ENCODE measurements around the gene COX7B2. TPM values are rescaled to one million over a fixed set of nuclear protein-coding genes. Genes with fewer than 3 reads are reported as not detected.

COX7B2 gene
- total RNA-seq, 1 experiment from 2014 or later: 15.4 TPM

GRCh38 chr4:46924789-46925529 lies 15.9 kb upstream of the COX7B2 start:
- intact Hi-C loops (cut with micrococcal nuclease; ENCODE audit: unreplicated experiment): no loop called here
- Histone ChIP-seq H3K27ac (no peak overlapping the region), H3K4me3 (no peak overlapping the region), H3K9me3 (ENCODE audit: insufficient read depth, low read depth) (no peaks in the 10 kb centered on the region), H3K27me3 (ENCODE audit: insufficient read depth, low read depth) (peaks cover 3% of the 10 kb centered on the region; the same call in 1 of the 2 replicates), H3K4me1 (replicated peaks; ENCODE audit: insufficient read depth) (no peaks in the 10 kb centered on the region), H3K9me2 (ENCODE audit: insufficient read depth) (no peaks in the 10 kb centered on the region), H3K36me3 (ENCODE audit: low read depth) (no peaks in the 10 kb centered on the region), H3K4me2 (no peak overlapping the region), H3F3A (ENCODE audit: insufficient read depth, low read depth) (no peaks in the 10 kb centered on the region), H4K20me1 (ENCODE audit: insufficient read depth) (no peaks in the 10 kb centered on the region), H3K79me2 (ENCODE audit: low read depth) (no peaks in the 10 kb centered on the region), H2AFZ (no peak overlapping the region)
- no TSS peak for BruUV-seq (replicated peaks)
- TF ChIP-seq CTCF (conservative IDR thresholded peaks at IDR 0.05): no peak
- TF ChIP-seq EZH2 (IDR thresholded peaks at IDR 0.05; ENCODE audit: low read depth): no peak
- DNase-seq: no peak
- ChIA-PET CTCF (no interaction called here), POLR2A (ENCODE audit: unreplicated experiment) (no interaction called here)

- no TSS peak for BruUV-seq (replicated peaks)
- CTCF ChIA-PET: no interaction called here
Observed at GRCh38 chr4:46922205-46922604, 13.2 kb upstream of the COX7B2 start.

GRCh38 chr4:46908148-46908547 lies 897 bp downstream of the COX7B2 start:
- no TSS peak for BruUV-seq (replicated peaks)
- POLR2A ChIA-PET (ENCODE audit: unreplicated experiment): no interaction called here
- no peaks in the 10 kb centered on the region for H3K9me2 ChIP-seq (ENCODE audit: insufficient read depth)
- H3K4me1 ChIP-seq (replicated peaks; ENCODE audit: insufficient read depth): no peaks in the 10 kb centered on the region
- no peak overlapping the region for H3K27ac ChIP-seq
- H3K27me3 ChIP-seq (ENCODE audit: insufficient read depth, low read depth): no peaks in the 10 kb centered on the region
- H3K4me2 ChIP-seq: peak overlapping the region; percentile 65
- H3F3A ChIP-seq (ENCODE audit: insufficient read depth, low read depth): no peaks in the 10 kb centered on the region
- no peaks in the 10 kb centered on the region for H3K9me3 ChIP-seq (ENCODE audit: insufficient read depth, low read depth)
- peak overlapping the region; percentile 80 for H2AFZ ChIP-seq
- peak in 1 of 2 experiments; percentile 34 for DNase-seq
- CTCF ChIA-PET: no interaction called here
- peak overlapping the region; percentile 70 for H3K4me3 ChIP-seq
- peaks cover 19% of the 10 kb centered on the region; the same call in 1 of the 2 replicates for H3K79me2 ChIP-seq (ENCODE audit: low read depth)
- H4K20me1 ChIP-seq (ENCODE audit: insufficient read depth): no peaks in the 10 kb centered on the region; the same call in 1 of the 2 replicates
- intact Hi-C loops (cut with micrococcal nuclease; ENCODE audit: unreplicated experiment): no loop called here
- TF ChIP-seq CTCF (conservative IDR thresholded peaks at IDR 0.05): no peak
- TF ChIP-seq EZH2 (IDR thresholded peaks at IDR 0.05; ENCODE audit: low read depth): no peak
- no peaks in the 10 kb centered on the region for H3K36me3 ChIP-seq (ENCODE audit: low read depth)

More at GRCh38 chr4:46922205-46922604, 13.2 kb upstream of the COX7B2 start:
- Histone ChIP-seq H2AFZ (no peak overlapping the region), H4K20me1 (ENCODE audit: insufficient read depth) (no peaks in the 10 kb centered on the region), H3K4me3 (no peak overlapping the region), H3F3A (ENCODE audit: insufficient read depth, low read depth) (no peaks in the 10 kb centered on the region), H3K36me3 (ENCODE audit: low read depth) (no peaks in the 10 kb centered on the region), H3K9me3 (ENCODE audit: insufficient read depth, low read depth) (no peaks in the 10 kb centered on the region), H3K4me2 (no peak overlapping the region), H3K9me2 (ENCODE audit: insufficient read depth) (no peaks in the 10 kb centered on the region), H3K79me2 (ENCODE audit: low read depth) (no peaks in the 10 kb centered on the region), H3K4me1 (replicated peaks; ENCODE audit: insufficient read depth) (no peaks in the 10 kb centered on the region), H3K27me3 (ENCODE audit: insufficient read depth, low read depth) (no peaks in the 10 kb centered on the region), H3K27ac (no peak overlapping the region)
- no peak for TF ChIP-seq CTCF (conservative IDR thresholded peaks at IDR 0.05)
- TF ChIP-seq EZH2 (IDR thresholded peaks at IDR 0.05; ENCODE audit: low read depth): no peak
- POLR2A ChIA-PET (ENCODE audit: unreplicated experiment): no interaction called here
- intact Hi-C loops (cut with micrococcal nuclease; ENCODE audit: unreplicated experiment): no loop called here
- no peak for DNase-seq
